Stimulated activated CD8-positive, alpha-beta memory T cell treated with anti-CD3 and anti-CD28 coated beads, Interleukin-15, amount 100 ng/mL, for 4 hours (primary cell): ENCODE results near the gene GJA8.
"Not testable (repeated sequence)": the region's sequence is repeated elsewhere in the genome, so short reads cannot be mapped to it uniquely, and the experiment has no call there.

Experiments used
- DNase-seq, 2 donors: peaks; one replicate each; pipeline ENCODE4 v3.0.0-alpha.2; 2020; ENCODE audit warnings: low read depth in 2 of 2

The GJA8 gene

GRCh38 chr1:147902253-147902845, at the start of gene GJA8:
Gene GJA8, plus strand, starts transcription at chr1:147902795. Its CDS starts 5,161 bp downstream, at chr1:147907956.
- DNase-seq, result no peak

- no peak for DNase-seq
Observed at GRCh38 chr1:147853391-147853790, 49.2 kb upstream of the GJA8 start.

- DNase-seq, result not testable (repeated sequence)
Observed at GRCh38 chr1:147854989-147855388, 47.6 kb upstream of the GJA8 start.

GRCh38 chr1:147855996-147856395, 46.6 kb upstream of the GJA8 start:
- DNase-seq, result not testable (repeated sequence)

GRCh38 chr1:147867204-147867603, 35.4 kb upstream of the GJA8 start:
- not testable (repeated sequence) for DNase-seq

- no peak for DNase-seq
Observed at GRCh38 chr1:147878022-147878421, 24.6 kb upstream of the GJA8 start.

- no peak for DNase-seq
Observed at GRCh38 chr1:147879911-147880310, 22.7 kb upstream of the GJA8 start.

GRCh38 chr1:147882535-147882934, 20.1 kb upstream of the GJA8 start:
- no peak for DNase-seq

- peak in 1 of 2 donors; percentile 6 for DNase-seq
Observed at GRCh38 chr1:147890177-147890790, 12.3 kb upstream of the GJA8 start.

- DNase-seq, result no peak
Observed at GRCh38 chr1:147891088-147891487, 11.5 kb upstream of the GJA8 start.

GRCh38 chr1:147892216-147892615, 10.4 kb upstream of the GJA8 start:
- no peak for DNase-seq

- no peak for DNase-seq
Observed at GRCh38 chr1:147892731-147893214, 9.8 kb upstream of the GJA8 start.

GRCh38 chr1:147895123-147895522, 7.5 kb upstream of the GJA8 start:
- DNase-seq, result no peak

- DNase-seq, result no peak
Observed at GRCh38 chr1:147897029-147897752, 5.4 kb upstream of the GJA8 start.

GRCh38 chr1:147897789-147898188, 4.8 kb upstream of the GJA8 start:
- DNase-seq, result no peak

GRCh38 chr1:147904726-147905125, 2.1 kb downstream of the GJA8 start:
- no peak for DNase-seq

- DNase-seq, result no peak
Observed at GRCh38 chr1:147907786-147908509, 5.4 kb downstream of the GJA8 start.

GRCh38 chr1:147912553-147912952, 10.0 kb downstream of the GJA8 start:
- no peak for DNase-seq

- no peak for DNase-seq
Observed at GRCh38 chr1:147913362-147913942, 10.9 kb downstream of the GJA8 start.

- no peak for DNase-seq
Observed at GRCh38 chr1:147919896-147920295, 17.3 kb downstream of the GJA8 start.

- DNase-seq, result no peak
Observed at GRCh38 chr1:147924813-147925212, 22.2 kb downstream of the GJA8 start.

- DNase-seq, result not testable (repeated sequence)
Observed at GRCh38 chr1:147927215-147927614, 24.6 kb downstream of the GJA8 start.
